HepG2 (cell line): ENCODE results near the gene CDKL2. TPM values are rescaled to one million over a fixed set of nuclear protein-coding genes. Genes with fewer than 3 reads are reported as not detected.

Source experiments
- ATAC-seq: fragments of 200-7000 bp; cut with Tn5 transposase; 3 replicates; pipeline ENCODE4 v1.9.1; 2020; ENCODE audit warnings: mild to moderate bottlenecking, moderate library complexity
- BruUV-seq: library from RNA; stranded (reverse); fragments of 400-500 nt; replicated peaks from 2 replicates; lab custom pipeline; 2021; lab: Mats Ljungman, UMichigan
- CTCF ChIA-PET: fragments of 300-600 bp; formaldehyde crosslinking; extraction: SDS; loops from one replicate; lab custom pipeline; 2021; ENCODE audit warnings: low total read pairs, inconsistent platforms, low intra/inter-chr PET ratio; lab: Yijun Ruan, JAX
- POLR2A ChIA-PET: fragments of 350-600 bp; sonication (Branson Sonifier 250); formaldehyde crosslinking; loops from one replicate; lab custom pipeline; 2020; ENCODE audit warnings: antibody characterized with exemption, inconsistent platforms; lab: Yijun Ruan, JAX
- DNase-seq: peaks from one replicate; pipeline ENCODE4 v3.0.0-alpha.2; 2015; ENCODE audit warnings: low spot score
- FAIRE-seq: peaks from 3 replicates; lab custom pipeline; 2011; peaks lifted over from hg19 to GRCh38; lab: Jason Lieb, UNC
- H2AFZ ChIP-seq: one replicate; pipeline ENCODE4 v1.6.1; 2011; ENCODE audit warnings: low read length, inconsistent platforms
- H3K27ac ChIP-seq: fragments of 300-600 bp; 3 replicates; pipeline ENCODE4 v1.8.0; 2011; ENCODE audit warnings: mixed run types, mild to moderate bottlenecking, mixed read lengths, low read length, inconsistent platforms; ENCODE audit not compliant: insufficient read depth; ENCODE audit errors: extremely low read length
- H3K27me3 ChIP-seq, 2 experiments: fragments of 200-600 bp in 1 of 2; 2 replicates in 1 of 2; 3 replicates in 1 of 2; pipeline versions ENCODE4 v1.6.0 to v1.8.0; 2011; ENCODE audit warnings: low read length in 2 of 2, mild to moderate bottlenecking in 2 of 2, moderate library complexity in 2 of 2, inconsistent platforms in 1 of 2; ENCODE audit not compliant: insufficient read depth in 2 of 2, control insufficient read depth in 1 of 2
- H3K36me3 ChIP-seq, 2 experiments: fragments of 200-600 bp in 1 of 2; replicated peaks in 1 of 2; 2 replicates in 1 of 2; 3 replicates in 1 of 2; pipeline versions ENCODE4 v1.5.1 to v1.8.0; 2011; ENCODE audit warnings: low read length in 2 of 2, inconsistent platforms in 1 of 2; ENCODE audit not compliant: insufficient read depth in 2 of 2, control insufficient read depth in 1 of 2
- H3K4me1 ChIP-seq: 2 replicates; pipeline ENCODE4 v1.5.1; 2012; ENCODE audit warnings: low read length, inconsistent platforms; ENCODE audit not compliant: insufficient read depth
- H3K4me2 ChIP-seq: 2 replicates; pipeline ENCODE4 v1.6.0; 2011; ENCODE audit warnings: low read depth, low read length, inconsistent platforms
- H3K4me3 ChIP-seq, 3 experiments: fragments of 200-600 bp in 1 of 3; sonication (generic), shearing (Covaris generic) in 1 of 3; replicated peaks in 1 of 3; 2 replicates each; pipeline ENCODE4 v1.5.1; 2011 to 2016; ENCODE audit warnings: low read length in 3 of 3, inconsistent platforms in 2 of 3, low read depth in 2 of 3, mild to moderate bottlenecking in 2 of 3, control low read depth in 1 of 3, mixed read lengths in 1 of 3; ENCODE audit not compliant: insufficient read depth in 1 of 3
- H3K79me2 ChIP-seq: one replicate; pipeline ENCODE4 v1.6.1; 2011; ENCODE audit warnings: low read length, inconsistent platforms; ENCODE audit not compliant: insufficient read depth
- H3K9ac ChIP-seq: 2 replicates; pipeline ENCODE4 v1.6.0; 2011; ENCODE audit warnings: mild to moderate bottlenecking, low read depth, low read length, inconsistent platforms; ENCODE audit not compliant: insufficient read depth
- H3K9me3 ChIP-seq: 2 replicates; pipeline ENCODE4 v1.5.1; 2012; ENCODE audit warnings: mild to moderate bottlenecking, low read length
- H4K20me1 ChIP-seq: 2 replicates; pipeline ENCODE4 v1.6.0; 2011; ENCODE audit warnings: inconsistent platforms, mild to moderate bottlenecking, low read length, moderate library complexity; ENCODE audit not compliant: insufficient read depth
- CERS6 ChIP-seq: sonication (generic); formaldehyde crosslinking; IDR thresholded peaks from 2 replicates; pipeline ENCODE4 v1.5.0; 2020; ENCODE audit warnings: missing genetic modification reagents
- EED ChIP-seq: sonication (generic); formaldehyde crosslinking; IDR thresholded peaks from 2 replicates; pipeline ENCODE4 v1.5.0; 2020; ENCODE audit warnings: mild to moderate bottlenecking, missing genetic modification reagents
- FOXA3 ChIP-seq: IDR thresholded peaks from 2 replicates; pipeline ENCODE4 v1.6.1; 2016; ENCODE audit warnings: missing genetic modification reagents, missing compliant biosample characterization
- GTF3A ChIP-seq: sonication (generic); formaldehyde crosslinking; conservative IDR thresholded peaks from 2 replicates; pipeline ENCODE4 v1.4.0; 2020; ENCODE audit warnings: mild to moderate bottlenecking, missing genetic modification reagents
- HOXD1 ChIP-seq: sonication (generic); formaldehyde crosslinking; IDR thresholded peaks from 2 replicates; pipeline ENCODE4 v1.5.0; 2020; ENCODE audit warnings: missing genetic modification reagents
- KLF12 ChIP-seq: sonication (generic); formaldehyde crosslinking; IDR thresholded peaks from 2 replicates; pipeline ENCODE4 v1.4.0; 2020; ENCODE audit warnings: missing genetic modification reagents, borderline replicate concordance
- SMARCC2 ChIP-seq: fragments of 450-650 bp; IDR thresholded peaks from 2 replicates; pipeline ENCODE4 v1.6.1; 2017; ENCODE audit warnings: antibody characterized with exemption, mild to moderate bottlenecking
- TEAD3 ChIP-seq: optimal IDR thresholded peaks from 2 replicates; pipeline ENCODE3; 2016; ENCODE audit warnings: borderline replicate concordance
- TMF1 ChIP-seq: sonication (generic); formaldehyde crosslinking; IDR thresholded peaks from 2 replicates; pipeline ENCODE4 v1.8.1; 2022; ENCODE audit warnings: low read depth, missing genetic modification reagents
- TOPORS ChIP-seq: sonication (generic); formaldehyde crosslinking; IDR thresholded peaks from 2 replicates; pipeline ENCODE4 v1.8.0; 2023; ENCODE audit warnings: mild to moderate bottlenecking, missing genetic modification reagents
- ZBTB49 ChIP-seq: sonication (generic); formaldehyde crosslinking; IDR thresholded peaks from 2 replicates; pipeline ENCODE4 v1.4.0; 2020; ENCODE audit warnings: missing genetic modification reagents, borderline replicate concordance
- ZMYM3 ChIP-seq: sonication (generic); formaldehyde crosslinking; IDR thresholded peaks from 2 replicates; pipeline ENCODE4 v1.5.1; 2020; ENCODE audit warnings: mild to moderate bottlenecking, missing genetic modification reagents
- ZNF17 ChIP-seq: sonication (generic); formaldehyde crosslinking; IDR thresholded peaks from 2 replicates; pipeline ENCODE4 v1.5.0; 2020; ENCODE audit warnings: mild to moderate bottlenecking, missing genetic modification reagents
- ZNF180 ChIP-seq: sonication (generic); formaldehyde crosslinking; IDR thresholded peaks from 2 replicates; pipeline ENCODE4 v1.4.0; 2020; ENCODE audit warnings: low read depth, missing genetic modification reagents, borderline replicate concordance
- ZNF292 ChIP-seq: sonication (generic); formaldehyde crosslinking; IDR thresholded peaks from 2 replicates; pipeline ENCODE4 v1.8.1; 2022; ENCODE audit warnings: mild to moderate bottlenecking, low read depth, missing genetic modification reagents, borderline replicate concordance
- ZNF30 ChIP-seq: sonication (generic); formaldehyde crosslinking; IDR thresholded peaks from 2 replicates; pipeline ENCODE4 v1.5.0; 2020; ENCODE audit warnings: mild to moderate bottlenecking, missing genetic modification reagents
- ZNF550 ChIP-seq: sonication (generic); formaldehyde crosslinking; IDR thresholded peaks from 2 replicates; pipeline ENCODE4 v1.4.0; 2020; ENCODE audit warnings: mild to moderate bottlenecking, missing genetic modification reagents, borderline replicate concordance
- WGBS: methylation state at CpG from one replicate; pipeline ENCODE4 v1.1.6; 2017; ENCODE audit warnings: low lambda C conversion rate; 5-methylcytosine and 5-hydroxymethylcytosine counted together
- in situ Hi-C: cut with HindIII; loops from 2 replicates; pipeline ENCODE4 v1.10.0; 2017; ENCODE audit warnings: low pct_unique_long_range_greater_than_20kb; ENCODE audit not compliant: extremely low pct_ligation_motif_present
- intact Hi-C: fragments of 100-400 bp; cut with micrococcal nuclease; formaldehyde crosslinking; loops from one replicate; pipeline ENCODE4 v1.10.0; 2022; ENCODE audit not compliant: unreplicated experiment
- polyA plus RNA-seq, 8 experiments: library from polyadenylated mRNA; depleted of rRNA in 3 of 8; stranded (reverse) in 7 of 8; unstranded in 1 of 8; fragments of >200 nt; fragmentation: Illumina TruSeq in 4 of 8; extraction: Trizol in 4 of 8; gene quantifications; 2 replicates each; pipeline versions ENCODE4 v1.2.1 to v1.2.3, GENCODE V29; 2011 to 2016; ENCODE audit warnings: low read depth in 4 of 8, missing spikeins in 1 of 8, mixed read lengths in 1 of 8; ENCODE audit not compliant: insufficient read depth in 1 of 8
- total RNA-seq, 5 experiments: library from RNA; depleted of rRNA; stranded (reverse); fragments of >200 nt; fragmentation: Illumina TruSeq; extraction: Trizol; gene quantifications; 2 replicates each; pipeline ENCODE4 v1.2.3, GENCODE V29; 2016; ENCODE audit warnings: low read depth in 1 of 5

CDKL2 gene
- total and polyA plus RNA-seq, 2 of the 13 experiments (the other 11 are each of a cell fraction or from before 2014, with no cell fraction given), result not detected

GRCh38 chr4:75561789-75562188 lies 68.5 kb downstream of the CDKL2 start:
- Histone ChIP-seq H3K9me3 (no peaks in the 10 kb centered on the region), H3K27ac (no peak overlapping the region), H3K4me3 (no peak overlapping the region), H4K20me1 (no peaks in the 10 kb centered on the region), H3K27me3 (peaks cover 1 to 6% of the 10 kb centered on the region in 2 experiments; a peak in 2 of 5 replicates), H3K79me2 (no peaks in the 10 kb centered on the region), H3K4me2 (no peak overlapping the region), H2AFZ (no peak overlapping the region), H3K4me1 (no peaks in the 10 kb centered on the region), H3K36me3 (no peaks in the 10 kb centered on the region), H3K9ac (no peak overlapping the region)
- ATAC-seq (peak; percentile 73), DNase-seq (no peak), FAIRE-seq (no peak)
- ChIA-PET POLR2A (no interaction called here), CTCF (no interaction called here)
- intact Hi-C loops, result no loop called here
- 50% methylated on average over 8 of the region's 8 CpGs for WGBS
- in situ Hi-C loops, result no loop called here
- BruUV-seq, result no TSS peak
- no peak for TF ChIP-seq TOPORS (CRISPR knock-in tag)
- peak; percentile 30 for TF ChIP-seq TEAD3 (CRISPR knock-in tag)

GRCh38 chr4:75557696-75558095 lies 72.6 kb downstream of the CDKL2 start:
- 28% methylated on average over 8 of the region's 8 CpGs for WGBS
- ATAC-seq (no peak), FAIRE-seq (no peak), DNase-seq (no peak)
- in situ Hi-C loops (no loop called here), intact Hi-C loops (no loop called here)
- H3K27me3 ChIP-seq, result peaks cover 0 to 8% of the 10 kb centered on the region in 2 experiments; a peak in 1 of 5 replicates
- no peaks in the 10 kb centered on the region for H3K36me3 ChIP-seq
- H3K79me2 ChIP-seq, result no peaks in the 10 kb centered on the region
- H3K9ac ChIP-seq, result no peak overlapping the region
- ChIA-PET CTCF (no interaction called here), POLR2A (interaction anchor here (1.2 kb wide), 1 partner anchor 43 kb away, joined by 3 read pairs; no protein-coding TSS in a partner anchor)
- H3K9me3 ChIP-seq, result no peaks in the 10 kb centered on the region
- BruUV-seq, result no TSS peak
- H2AFZ ChIP-seq, result no peak overlapping the region
- peaks cover 7% of the 10 kb centered on the region; the same call in 1 of the 2 replicates for H3K4me1 ChIP-seq
- no peak overlapping the region for H3K4me2 ChIP-seq
- H3K4me3 ChIP-seq, result no peak overlapping the region
- H3K27ac ChIP-seq, result no peak overlapping the region
- no peaks in the 10 kb centered on the region for H4K20me1 ChIP-seq
- TF ChIP-seq ZMYM3 (CRISPR knock-in tag) (no peak), EED (CRISPR knock-in tag) (no peak), ZNF180 (CRISPR knock-in tag) (no peak), ZNF292 (no peak), KLF12 (CRISPR knock-in tag) (no peak), GTF3A (CRISPR knock-in tag) (no peak), CERS6 (no peak), ZNF17 (CRISPR knock-in tag) (no peak), HOXD1 (CRISPR knock-in tag) (no peak), ZBTB49 (CRISPR knock-in tag) (no peak), SMARCC2 (no peak), FOXA3 (CRISPR knock-in tag) (no peak), ZNF30 (CRISPR knock-in tag) (no peak), TMF1 (CRISPR knock-in tag) (no peak), ZNF550 (CRISPR knock-in tag) (no peak)
